Esophagus squamous epithelium (tissue), 5 donors: ENCODE results near the gene FBXL17. TPM values are rescaled to one million over a fixed set of nuclear protein-coding genes. Genes with fewer than 3 reads are reported as not detected.

Experiments used
- DNase-seq: peaks from one replicate; lab custom pipeline; 2025; lab: John Stamatoyannopoulos, UW
- H3K27ac ChIP-seq, 4 donors: fragments of 200-600 bp; sonication (generic); one replicate each; pipeline ENCODE4 v1.5.1; 2016 to 2019; ENCODE audit warnings: mild to moderate bottlenecking in 1 of 4
- H3K27me3 ChIP-seq, 4 donors: fragments of 200-600 bp; sonication (generic); 1 replicate in 3 of 4; 2 replicates in 1 of 4; pipeline versions ENCODE4 v1.5.1 to v1.6.0; 2017 to 2021; ENCODE audit warnings: antibody characterized with exemption in 1 of 4
- H3K36me3 ChIP-seq, 3 donors: fragments of 200-600 bp; sonication (generic); one replicate each; pipeline ENCODE4 v1.5.1; 2016 to 2019
- H3K4me1 ChIP-seq, 3 donors: fragments of 200-600 bp; sonication (generic); one replicate each; pipeline ENCODE4 v1.5.1; 2017 to 2019
- H3K4me3 ChIP-seq, 4 donors: fragments of 200-600 bp; sonication (generic); 1 replicate in 3 of 4; 2 replicates in 1 of 4; pipeline ENCODE4 v1.5.1; 2016 to 2019; ENCODE audit warnings: mild to moderate bottlenecking in 2 of 4, moderate library complexity in 1 of 4
- H3K9me3 ChIP-seq, 3 donors: fragments of 200-600 bp; sonication (generic); one replicate each; pipeline ENCODE4 v1.5.1; 2016 to 2019
- CTCF ChIP-seq, 6 experiments: fragments of 450-650 bp in 4 of 6; fragments of 200-600 bp in 2 of 6; sonication (generic) in 2 of 6; IDR thresholded peaks; one replicate each; pipeline ENCODE4 v1.5.1; 2016 to 2019; ENCODE audit warnings: antibody characterized with exemption in 6 of 6, mild to moderate bottlenecking in 4 of 6, moderate library complexity in 4 of 6
- POLR2A ChIP-seq, 4 donors: fragments of 450-650 bp; IDR thresholded peaks; one replicate each; pipeline ENCODE4 v1.6.1; 2017; ENCODE audit warnings: antibody characterized with exemption in 4 of 4, mild to moderate bottlenecking in 4 of 4, moderate library complexity in 3 of 4
- WGBS, 2 donors: methylation state at CpG; one replicate each; pipeline ENCODE4 v1.1.5; 2018; 5-methylcytosine and 5-hydroxymethylcytosine counted together
- intact Hi-C: fragments of 100-400 bp; cut with DNase I; formaldehyde crosslinking; loops from one replicate; pipeline ENCODE4 v1.15.0; 2022
- total RNA-seq, 4 donors: library from RNA; depleted of rRNA; stranded (reverse); fragments of >200 nt; gene quantifications; one replicate each; pipeline ENCODE4 v1.1.0, GENCODE V29; 2016
- donor health status: DM: yes; HTN: yes; CAD: no.

FBXL17 gene
- total RNA-seq, 4 donors from 2014 or later = 11.8 to 23.5 (median 13.8) TPM

- no peaks in the 10 kb centered on the region for H3K27me3 ChIP-seq
- intact Hi-C loops = no loop called here
- no peaks in the 10 kb centered on the region for H3K4me1 ChIP-seq
- 85 to 97% methylated on average over 3 of the region's 3 CpGs for WGBS, 2 donors
- no peak overlapping the region for H3K27ac ChIP-seq
- no peaks in the 10 kb centered on the region for H3K36me3 ChIP-seq
- no peak overlapping the region for H3K4me3 ChIP-seq
- H3K9me3 ChIP-seq = no peaks in the 10 kb centered on the region
- no peak for TF ChIP-seq POLR2A (IDR thresholded peaks at IDR 0.05)
- TF ChIP-seq CTCF (IDR thresholded peaks at IDR 0.05) = no peak
- DNase-seq = no peak
Measured at GRCh38 chr5:108257996-108258395, 123.9 kb downstream of the FBXL17 start.

- TF ChIP-seq POLR2A (IDR thresholded peaks at IDR 0.05) (no peak), CTCF (IDR thresholded peaks at IDR 0.05) (no peak)
- Histone ChIP-seq H3K9me3 (no peaks in the 10 kb centered on the region), H3K4me1 (no peaks in the 10 kb centered on the region), H3K27ac (no peak overlapping the region), H3K27me3 (no peaks in the 10 kb centered on the region), H3K36me3 (no peaks in the 10 kb centered on the region), H3K4me3 (no peak overlapping the region)
- 85 to 90% methylated on average over 2 of the region's 2 CpGs for WGBS, 2 donors
- intact Hi-C loops = no loop called here
- DNase-seq = no peak
Measured at GRCh38 chr5:108255468-108255867, 126.4 kb downstream of the FBXL17 start.

- TF ChIP-seq POLR2A (IDR thresholded peaks at IDR 0.05) = no peak
- TF ChIP-seq CTCF (IDR thresholded peaks at IDR 0.05) = no peak
- Histone ChIP-seq H3K27ac (no peak overlapping the region), H3K9me3 (no peaks in the 10 kb centered on the region), H3K27me3 (no peaks in the 10 kb centered on the region), H3K4me3 (no peak overlapping the region), H3K4me1 (no peaks in the 10 kb centered on the region), H3K36me3 (no peaks in the 10 kb centered on the region)
- 88 to 96% methylated on average over 1 of the region's 1 CpG for WGBS, 2 donors
- intact Hi-C loops = no loop called here
- DNase-seq = no peak
Measured at GRCh38 chr5:108251350-108251749, 130.5 kb downstream of the FBXL17 start.

GRCh38 chr5:108249785-108250426 is 132.0 kb downstream of the FBXL17 start:
- no peaks in the 10 kb centered on the region for H3K9me3 ChIP-seq
- WGBS, 2 donors = 62 to 65% methylated on average over 3 of the region's 3 CpGs
- H3K27ac ChIP-seq = no peak overlapping the region
- H3K4me1 ChIP-seq = no peaks in the 10 kb centered on the region
- TF ChIP-seq POLR2A (IDR thresholded peaks at IDR 0.05) (no peak), CTCF (IDR thresholded peaks at IDR 0.05) (no peak)
- intact Hi-C loops = no loop called here
- no peaks in the 10 kb centered on the region for H3K36me3 ChIP-seq
- DNase-seq = no peak
- H3K27me3 ChIP-seq = no peaks in the 10 kb centered on the region
- H3K4me3 ChIP-seq = no peak overlapping the region

DNA sequence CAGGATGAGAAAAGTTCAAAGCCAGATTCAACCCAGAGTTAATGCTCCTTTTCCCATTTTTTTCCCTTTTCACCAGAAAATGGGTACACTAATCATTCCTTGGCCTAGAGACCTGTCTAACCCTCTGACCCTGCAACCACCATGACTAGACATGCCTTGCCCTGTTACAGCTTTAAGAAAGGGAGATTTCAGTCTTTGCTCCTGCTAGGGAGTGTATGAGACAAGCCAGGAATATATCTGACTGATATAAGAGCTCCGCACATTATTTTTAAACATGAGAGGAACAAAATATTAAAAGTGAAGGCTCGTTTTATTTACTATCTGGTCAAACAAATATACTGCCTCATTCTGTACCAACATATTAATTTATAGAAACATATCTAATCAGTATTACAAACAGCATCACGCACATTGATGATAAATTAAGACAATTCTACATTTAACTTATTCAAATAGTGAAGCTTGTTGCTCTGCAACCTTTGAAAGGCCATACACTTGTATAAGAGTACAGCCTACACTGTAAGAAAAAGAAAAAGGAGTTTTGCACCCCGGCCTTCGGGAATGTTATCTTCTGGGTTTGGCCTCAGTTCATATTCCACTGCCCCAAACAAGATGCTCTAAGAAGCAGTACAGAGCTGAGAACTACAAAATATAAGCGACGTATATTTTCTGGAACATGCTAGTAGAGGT is 132.7 kb downstream of the FBXL17 start:
- Histone ChIP-seq H3K27me3 (no peaks in the 10 kb centered on the region), H3K36me3 (no peaks in the 10 kb centered on the region), H3K4me1 (no peaks in the 10 kb centered on the region), H3K27ac (no peak overlapping the region), H3K9me3 (no peaks in the 10 kb centered on the region), H3K4me3 (no peak overlapping the region)
- 93% methylated on average over 7 of the region's 7 CpGs for WGBS, 2 donors
- intact Hi-C loops = no loop called here
- TF ChIP-seq CTCF (IDR thresholded peaks at IDR 0.05) = no peak
- TF ChIP-seq POLR2A (IDR thresholded peaks at IDR 0.05) = no peak
- DNase-seq = no peak
